Activated CD8-positive, alpha-beta T cell treated with anti-CD3 and anti-CD28 coated beads for 36 hours (primary cell): ENCODE results near the gene CPA4. TPM values are rescaled to one million over a fixed set of nuclear protein-coding genes. Genes with fewer than 3 reads are reported as not detected.

ENCODE experiments used
- ATAC-seq: fragments of 200-7000 bp; cut with Tn5 transposase; one replicate; pipeline ENCODE4 v1.10.0; 2021; ENCODE audit warnings: mild to moderate bottlenecking, moderate library complexity
- CTCF ChIA-PET: fragments of 350-600 bp; sonication (Branson Sonifier 250); formaldehyde crosslinking; loops from one replicate; lab custom pipeline; 2021; ENCODE audit warnings: antibody characterized with exemption; lab: Charles Lee
- POLR2A ChIA-PET: fragments of 350-600 bp; sonication (Branson Sonifier 250); formaldehyde crosslinking; loops from one replicate; lab custom pipeline; 2021; ENCODE audit warnings: antibody characterized with exemption; lab: Charles Lee
- DNase-seq: peaks from one replicate; pipeline ENCODE4 v3.0.0-alpha.2; 2020
- H3K27ac Mint-ChIP-seq: one replicate; pipeline ENCODE4 v1.8.0; 2021; ENCODE audit warnings: mild to moderate bottlenecking, mixed read lengths
- H3K27me3 Mint-ChIP-seq: one replicate; pipeline ENCODE4 v1.8.0; 2021; ENCODE audit warnings: mixed read lengths
- H3K36me3 Mint-ChIP-seq: one replicate; pipeline ENCODE4 v1.8.0; 2021; ENCODE audit warnings: low read depth, mixed read lengths
- H3K4me1 Mint-ChIP-seq: one replicate; pipeline ENCODE4 v1.8.0; 2021; ENCODE audit warnings: low read depth, mixed read lengths
- H3K4me3 Mint-ChIP-seq: one replicate; pipeline ENCODE4 v1.8.0; 2021; ENCODE audit warnings: mild to moderate bottlenecking, moderate library complexity, mixed read lengths
- H3K9me3 Mint-ChIP-seq: one replicate; pipeline ENCODE4 v1.8.0; 2021; ENCODE audit warnings: mixed read lengths
- intact Hi-C: fragments of 100-400 bp; cut with micrococcal nuclease; formaldehyde crosslinking; loops from one replicate; pipeline ENCODE4 v1.10.0; 2022
- total RNA-seq, 2 experiments: library from RNA; stranded (reverse); gene quantifications; one replicate each; pipeline ENCODE4 v1.2.3, GENCODE V29; 2021
- TF ChIP-seq, protein P1 (sequence below): fragments of 200-600 bp; IDR thresholded peaks from one replicate; pipeline ENCODE4 v1.8.0; 2022; ENCODE audit warnings: antibody characterized with exemption, mild to moderate bottlenecking

Gene CPA4
- total RNA-seq, 2 experiments from 2014 or later = not detected

DNA sequence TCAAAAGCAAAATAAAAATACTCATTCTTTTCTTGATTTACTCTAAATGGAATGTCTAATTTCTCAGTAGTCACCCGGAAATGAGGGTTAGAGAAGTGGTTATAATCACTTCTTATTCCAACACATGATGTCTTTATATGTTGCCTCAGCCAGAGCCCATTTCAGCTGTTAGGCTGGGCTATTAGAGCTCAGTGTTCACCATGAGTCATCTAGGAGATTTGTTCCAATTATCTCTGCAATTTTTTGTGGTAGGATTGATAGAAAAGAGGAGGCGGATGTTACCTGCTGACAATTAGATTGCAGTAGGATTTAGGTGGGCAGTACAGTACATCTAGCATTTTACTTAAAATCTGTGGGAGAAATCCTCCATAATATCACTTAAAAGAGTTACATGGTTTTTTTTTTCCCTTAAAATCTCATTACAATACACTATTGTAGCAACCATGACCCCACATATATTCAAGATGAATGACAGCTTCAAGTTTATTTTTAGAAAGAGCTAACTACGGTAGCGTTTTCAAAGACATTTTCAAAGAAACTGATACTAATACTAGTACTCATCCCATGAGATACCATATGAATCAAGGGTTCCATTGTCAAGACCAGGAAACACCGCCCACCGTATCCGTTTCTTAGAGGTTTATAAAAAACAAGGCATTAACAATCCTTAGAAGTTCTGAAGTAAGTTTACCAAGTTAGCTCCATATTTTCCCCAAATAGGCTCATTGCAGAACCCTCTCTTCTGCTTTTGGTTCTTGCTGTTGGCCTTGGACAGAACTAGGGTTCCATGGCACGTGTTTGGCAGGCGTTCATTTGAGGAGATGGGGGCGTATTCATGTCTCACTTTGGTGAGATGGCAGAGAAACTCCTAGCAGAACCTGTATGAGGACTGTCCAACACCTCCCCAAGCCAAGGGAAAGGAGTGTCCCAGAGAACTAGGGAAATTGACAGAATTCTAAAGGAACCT, 15.9 kb upstream of the CPA4 start:
- peak; percentile 76 for DNase-seq
- TF ChIP-seq, protein P1, sequence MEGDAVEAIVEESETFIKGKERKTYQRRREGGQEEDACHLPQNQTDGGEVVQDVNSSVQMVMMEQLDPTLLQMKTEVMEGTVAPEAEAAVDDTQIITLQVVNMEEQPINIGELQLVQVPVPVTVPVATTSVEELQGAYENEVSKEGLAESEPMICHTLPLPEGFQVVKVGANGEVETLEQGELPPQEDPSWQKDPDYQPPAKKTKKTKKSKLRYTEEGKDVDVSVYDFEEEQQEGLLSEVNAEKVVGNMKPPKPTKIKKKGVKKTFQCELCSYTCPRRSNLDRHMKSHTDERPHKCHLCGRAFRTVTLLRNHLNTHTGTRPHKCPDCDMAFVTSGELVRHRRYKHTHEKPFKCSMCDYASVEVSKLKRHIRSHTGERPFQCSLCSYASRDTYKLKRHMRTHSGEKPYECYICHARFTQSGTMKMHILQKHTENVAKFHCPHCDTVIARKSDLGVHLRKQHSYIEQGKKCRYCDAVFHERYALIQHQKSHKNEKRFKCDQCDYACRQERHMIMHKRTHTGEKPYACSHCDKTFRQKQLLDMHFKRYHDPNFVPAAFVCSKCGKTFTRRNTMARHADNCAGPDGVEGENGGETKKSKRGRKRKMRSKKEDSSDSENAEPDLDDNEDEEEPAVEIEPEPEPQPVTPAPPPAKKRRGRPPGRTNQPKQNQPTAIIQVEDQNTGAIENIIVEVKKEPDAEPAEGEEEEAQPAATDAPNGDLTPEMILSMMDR = no peak
- POLR2A ChIA-PET = no interaction called here
- Mint-ChIP-seq H3K9me3 (no peaks in the 10 kb centered on the region), H3K36me3 (no peaks in the 10 kb centered on the region), H3K27me3 (peaks cover 9% of the 10 kb centered on the region), H3K4me3 (no peak overlapping the region), H3K4me1 (peaks cover 33% of the 10 kb centered on the region), H3K27ac (peak overlapping the region; percentile 61)
- CTCF ChIA-PET = no interaction called here
- intact Hi-C loops = no loop called here
- peak; percentile 71 for ATAC-seq

DNA sequence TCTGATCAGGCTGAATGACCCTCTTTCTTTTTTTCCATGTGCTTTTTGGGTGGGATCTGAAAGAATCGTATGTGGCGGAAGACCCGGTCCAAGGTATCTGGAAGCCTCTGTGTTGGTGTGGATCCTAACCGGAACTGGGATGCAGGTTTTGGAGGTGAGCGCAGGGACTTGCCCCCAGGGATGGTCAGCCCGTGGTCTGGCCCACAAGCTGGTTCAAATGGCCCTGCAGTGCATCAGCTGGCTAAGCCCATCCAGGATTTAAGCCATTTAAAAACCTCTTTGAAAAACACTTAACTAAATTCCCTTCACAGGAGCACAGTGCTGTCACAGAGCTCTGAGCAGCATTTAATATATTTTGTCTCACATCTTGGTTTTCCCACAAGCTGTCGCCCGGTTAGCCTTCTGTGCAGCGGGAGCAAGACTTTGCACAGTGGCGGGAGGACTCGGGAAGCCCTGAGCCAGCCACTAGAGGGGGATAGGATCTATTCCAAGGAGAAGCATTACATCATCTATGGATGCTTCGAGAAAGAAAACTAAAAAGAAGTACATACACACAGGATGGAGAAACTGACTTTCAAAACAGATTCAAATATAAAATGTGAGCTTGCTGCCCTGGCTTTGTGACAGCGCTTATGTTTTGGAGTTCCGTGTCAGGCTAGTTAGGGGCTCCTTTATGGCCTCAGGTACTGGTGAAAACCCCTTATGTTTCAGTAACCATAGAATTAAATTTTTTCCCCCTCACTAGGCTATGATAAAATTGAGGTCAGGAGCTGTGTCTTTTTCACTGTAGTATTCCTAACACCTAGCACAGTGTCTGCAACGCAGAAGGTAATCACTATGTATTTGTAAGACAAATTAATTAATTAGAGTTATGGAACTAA, 15.0 kb upstream of the CPA4 start:
- Mint-ChIP-seq H3K4me3 (no peak overlapping the region), H3K9me3 (no peaks in the 10 kb centered on the region), H3K27ac (peak overlapping the region; percentile 56), H3K27me3 (peaks cover 9% of the 10 kb centered on the region), H3K36me3 (no peaks in the 10 kb centered on the region), H3K4me1 (peaks cover 30% of the 10 kb centered on the region)
- ATAC-seq (no peak), DNase-seq (no peak)
- TF ChIP-seq, protein P1 = no peak
- intact Hi-C loops = no loop called here
- ChIA-PET POLR2A (no interaction called here), CTCF (no interaction called here)

DNA sequence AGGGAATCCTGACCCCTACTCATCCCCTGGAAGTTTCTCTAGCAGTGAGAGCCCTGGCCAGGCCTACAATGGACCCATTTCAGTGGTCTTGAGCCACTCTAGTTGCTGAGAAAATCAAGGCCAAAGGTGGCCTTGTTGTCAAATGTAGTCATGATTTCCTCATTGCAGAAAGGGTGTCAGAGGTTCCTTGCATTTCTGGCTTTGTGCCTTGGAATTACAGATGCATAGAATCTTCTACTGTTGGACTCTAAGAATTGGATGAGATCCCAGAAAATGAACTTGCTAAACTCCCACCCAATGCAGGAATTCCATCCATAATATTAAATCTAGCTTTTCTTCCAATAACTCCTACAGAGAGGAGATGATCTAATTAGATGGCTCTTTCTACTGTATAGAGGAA, 14.1 kb upstream of the CPA4 start:
- Mint-ChIP-seq H3K36me3 (no peaks in the 10 kb centered on the region), H3K27ac (no peak overlapping the region), H3K27me3 (peaks cover 9% of the 10 kb centered on the region), H3K4me3 (no peak overlapping the region), H3K9me3 (no peaks in the 10 kb centered on the region), H3K4me1 (peaks cover 23% of the 10 kb centered on the region)
- ATAC-seq (no peak), DNase-seq (no peak)
- intact Hi-C loops = no loop called here
- ChIA-PET CTCF (no interaction called here), POLR2A (no interaction called here)
- TF ChIP-seq, protein P1 = no peak

DNA sequence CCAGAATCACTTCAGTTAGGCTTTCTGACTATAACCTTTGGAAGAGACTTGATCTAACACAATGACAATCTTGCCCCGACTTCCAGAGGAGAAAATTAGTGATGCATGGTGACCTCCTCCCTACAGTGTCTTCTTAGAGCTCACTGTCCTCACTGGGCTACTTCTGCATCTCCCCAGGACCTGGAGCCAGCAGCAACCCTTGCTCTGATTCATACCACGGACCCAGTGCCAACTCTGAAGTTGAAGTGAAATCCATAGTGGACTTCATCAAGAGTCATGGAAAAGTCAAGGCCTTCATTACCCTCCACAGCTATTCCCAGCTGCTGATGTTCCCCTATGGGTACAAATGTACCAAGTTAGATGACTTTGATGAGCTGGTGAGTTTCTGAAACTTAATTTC, 13.7 kb upstream of the CPA4 start:
- intact Hi-C loops = no loop called here
- CTCF ChIA-PET = no interaction called here
- TF ChIP-seq, protein P1 = no peak
- ATAC-seq (no peak), DNase-seq (no peak)
- POLR2A ChIA-PET = no interaction called here
- H3K4me3 Mint-ChIP-seq = no peak overlapping the region
- no peaks in the 10 kb centered on the region for H3K9me3 Mint-ChIP-seq
- H3K4me1 Mint-ChIP-seq = peaks cover 21% of the 10 kb centered on the region
- no peaks in the 10 kb centered on the region for H3K36me3 Mint-ChIP-seq
- H3K27ac Mint-ChIP-seq = no peak overlapping the region
- peaks cover 8% of the 10 kb centered on the region for H3K27me3 Mint-ChIP-seq
